ENCODE results near the gene PRLR. TPM values are rescaled to one million over a fixed set of nuclear protein-coding genes. Genes with fewer than 3 reads are reported as not detected.

The PRLR gene
- total and polyA plus RNA-seq, 2 of the 8 experiments (the other 6 are each of a cell fraction or from before 2014, with no cell fraction given): 0.53 to 2.5 TPM

DNA sequence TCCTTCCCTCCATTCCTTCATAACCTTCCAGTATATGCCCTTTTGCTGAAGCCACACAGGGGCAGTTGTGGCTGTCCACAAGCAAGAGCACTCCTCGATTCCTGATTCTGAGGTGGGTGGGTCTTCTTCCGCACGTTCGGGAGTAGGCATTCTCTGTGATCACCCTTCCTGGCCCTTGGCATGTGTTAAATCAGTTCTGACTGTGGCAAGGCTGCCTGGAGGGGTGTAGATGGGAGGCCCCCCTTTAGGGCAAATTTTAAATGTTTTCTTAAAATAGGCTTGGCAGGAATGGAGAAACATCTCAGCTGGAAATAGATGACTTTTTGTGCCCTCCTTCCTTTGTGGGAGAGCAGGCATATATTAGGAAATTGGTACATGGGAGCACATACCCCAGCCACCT is 185.6 kb downstream of the PRLR start (continued):
- TF ChIP-seq, protein P1, sequence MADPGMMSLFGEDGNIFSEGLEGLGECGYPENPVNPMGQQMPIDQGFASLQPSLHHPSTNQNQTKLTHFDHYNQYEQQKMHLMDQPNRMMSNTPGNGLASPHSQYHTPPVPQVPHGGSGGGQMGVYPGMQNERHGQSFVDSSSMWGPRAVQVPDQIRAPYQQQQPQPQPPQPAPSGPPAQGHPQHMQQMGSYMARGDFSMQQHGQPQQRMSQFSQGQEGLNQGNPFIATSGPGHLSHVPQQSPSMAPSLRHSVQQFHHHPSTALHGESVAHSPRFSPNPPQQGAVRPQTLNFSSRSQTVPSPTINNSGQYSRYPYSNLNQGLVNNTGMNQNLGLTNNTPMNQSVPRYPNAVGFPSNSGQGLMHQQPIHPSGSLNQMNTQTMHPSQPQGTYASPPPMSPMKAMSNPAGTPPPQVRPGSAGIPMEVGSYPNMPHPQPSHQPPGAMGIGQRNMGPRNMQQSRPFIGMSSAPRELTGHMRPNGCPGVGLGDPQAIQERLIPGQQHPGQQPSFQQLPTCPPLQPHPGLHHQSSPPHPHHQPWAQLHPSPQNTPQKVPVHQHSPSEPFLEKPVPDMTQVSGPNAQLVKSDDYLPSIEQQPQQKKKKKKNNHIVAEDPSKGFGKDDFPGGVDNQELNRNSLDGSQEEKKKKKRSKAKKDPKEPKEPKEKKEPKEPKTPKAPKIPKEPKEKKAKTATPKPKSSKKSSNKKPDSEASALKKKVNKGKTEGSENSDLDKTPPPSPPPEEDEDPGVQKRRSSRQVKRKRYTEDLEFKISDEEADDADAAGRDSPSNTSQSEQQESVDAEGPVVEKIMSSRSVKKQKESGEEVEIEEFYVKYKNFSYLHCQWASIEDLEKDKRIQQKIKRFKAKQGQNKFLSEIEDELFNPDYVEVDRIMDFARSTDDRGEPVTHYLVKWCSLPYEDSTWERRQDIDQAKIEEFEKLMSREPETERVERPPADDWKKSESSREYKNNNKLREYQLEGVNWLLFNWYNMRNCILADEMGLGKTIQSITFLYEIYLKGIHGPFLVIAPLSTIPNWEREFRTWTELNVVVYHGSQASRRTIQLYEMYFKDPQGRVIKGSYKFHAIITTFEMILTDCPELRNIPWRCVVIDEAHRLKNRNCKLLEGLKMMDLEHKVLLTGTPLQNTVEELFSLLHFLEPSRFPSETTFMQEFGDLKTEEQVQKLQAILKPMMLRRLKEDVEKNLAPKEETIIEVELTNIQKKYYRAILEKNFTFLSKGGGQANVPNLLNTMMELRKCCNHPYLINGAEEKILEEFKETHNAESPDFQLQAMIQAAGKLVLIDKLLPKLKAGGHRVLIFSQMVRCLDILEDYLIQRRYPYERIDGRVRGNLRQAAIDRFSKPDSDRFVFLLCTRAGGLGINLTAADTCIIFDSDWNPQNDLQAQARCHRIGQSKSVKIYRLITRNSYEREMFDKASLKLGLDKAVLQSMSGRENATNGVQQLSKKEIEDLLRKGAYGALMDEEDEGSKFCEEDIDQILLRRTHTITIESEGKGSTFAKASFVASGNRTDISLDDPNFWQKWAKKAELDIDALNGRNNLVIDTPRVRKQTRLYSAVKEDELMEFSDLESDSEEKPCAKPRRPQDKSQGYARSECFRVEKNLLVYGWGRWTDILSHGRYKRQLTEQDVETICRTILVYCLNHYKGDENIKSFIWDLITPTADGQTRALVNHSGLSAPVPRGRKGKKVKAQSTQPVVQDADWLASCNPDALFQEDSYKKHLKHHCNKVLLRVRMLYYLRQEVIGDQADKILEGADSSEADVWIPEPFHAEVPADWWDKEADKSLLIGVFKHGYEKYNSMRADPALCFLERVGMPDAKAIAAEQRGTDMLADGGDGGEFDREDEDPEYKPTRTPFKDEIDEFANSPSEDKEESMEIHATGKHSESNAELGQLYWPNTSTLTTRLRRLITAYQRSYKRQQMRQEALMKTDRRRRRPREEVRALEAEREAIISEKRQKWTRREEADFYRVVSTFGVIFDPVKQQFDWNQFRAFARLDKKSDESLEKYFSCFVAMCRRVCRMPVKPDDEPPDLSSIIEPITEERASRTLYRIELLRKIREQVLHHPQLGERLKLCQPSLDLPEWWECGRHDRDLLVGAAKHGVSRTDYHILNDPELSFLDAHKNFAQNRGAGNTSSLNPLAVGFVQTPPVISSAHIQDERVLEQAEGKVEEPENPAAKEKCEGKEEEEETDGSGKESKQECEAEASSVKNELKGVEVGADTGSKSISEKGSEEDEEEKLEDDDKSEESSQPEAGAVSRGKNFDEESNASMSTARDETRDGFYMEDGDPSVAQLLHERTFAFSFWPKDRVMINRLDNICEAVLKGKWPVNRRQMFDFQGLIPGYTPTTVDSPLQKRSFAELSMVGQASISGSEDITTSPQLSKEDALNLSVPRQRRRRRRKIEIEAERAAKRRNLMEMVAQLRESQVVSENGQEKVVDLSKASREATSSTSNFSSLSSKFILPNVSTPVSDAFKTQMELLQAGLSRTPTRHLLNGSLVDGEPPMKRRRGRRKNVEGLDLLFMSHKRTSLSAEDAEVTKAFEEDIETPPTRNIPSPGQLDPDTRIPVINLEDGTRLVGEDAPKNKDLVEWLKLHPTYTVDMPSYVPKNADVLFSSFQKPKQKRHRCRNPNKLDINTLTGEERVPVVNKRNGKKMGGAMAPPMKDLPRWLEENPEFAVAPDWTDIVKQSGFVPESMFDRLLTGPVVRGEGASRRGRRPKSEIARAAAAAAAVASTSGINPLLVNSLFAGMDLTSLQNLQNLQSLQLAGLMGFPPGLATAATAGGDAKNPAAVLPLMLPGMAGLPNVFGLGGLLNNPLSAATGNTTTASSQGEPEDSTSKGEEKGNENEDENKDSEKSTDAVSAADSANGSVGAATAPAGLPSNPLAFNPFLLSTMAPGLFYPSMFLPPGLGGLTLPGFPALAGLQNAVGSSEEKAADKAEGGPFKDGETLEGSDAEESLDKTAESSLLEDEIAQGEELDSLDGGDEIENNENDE (IDR thresholded peaks at IDR 0.05; ENCODE audit: insufficient replicate concordance, low read length): no peak
- TF ChIP-seq SIRT6 (IDR thresholded peaks at IDR 0.05; ENCODE audit: low read length): no peak
